Ascending aorta (tissue), 2 donors: ENCODE data around the gene GPR107. TPM values are rescaled to one million over a fixed set of nuclear protein-coding genes. Genes with fewer than 3 reads are reported as not detected.
A peak's percentile ranks its signal among the peaks of the same experiment; 100 is the strongest.

ENCODE experiments used
- DNase-seq, 2 donors: peaks; one replicate each; pipeline ENCODE4 v3.0.0-alpha.2; 2019; ENCODE audit warnings: low spot score in 2 of 2
- H3K27ac ChIP-seq, 2 donors: fragments of 200-600 bp; sonication (generic); one replicate each; pipeline ENCODE4 v1.5.1; 2016 to 2017; ENCODE audit warnings: mild to moderate bottlenecking in 1 of 2
- H3K27me3 ChIP-seq: fragments of 200-600 bp; sonication (generic); one replicate; pipeline ENCODE4 v1.5.1; 2017
- H3K36me3 ChIP-seq, 2 donors: fragments of 200-600 bp; sonication (generic); one replicate each; pipeline ENCODE4 v1.5.1; 2016
- H3K4me1 ChIP-seq, 2 donors: fragments of 200-600 bp; sonication (generic); one replicate each; pipeline ENCODE4 v1.5.1; 2016 to 2017; ENCODE audit warnings: mild to moderate bottlenecking in 1 of 2
- H3K4me3 ChIP-seq, 2 donors: fragments of 200-600 bp; sonication (generic); one replicate each; pipeline ENCODE4 v1.5.1; 2016 to 2017; ENCODE audit warnings: mild to moderate bottlenecking in 1 of 2
- H3K9me3 ChIP-seq, 2 donors: fragments of 200-600 bp; sonication (generic); one replicate each; pipeline ENCODE4 v1.5.1; 2016
- intact Hi-C: fragments of 100-400 bp; cut with DNase I; formaldehyde crosslinking; loops from one replicate; pipeline ENCODE4 v1.15.1; 2023
- total RNA-seq: library from RNA; depleted of rRNA; stranded (reverse); fragments of >200 nt; gene quantifications from one replicate; pipeline ENCODE4 v1.1.0, GENCODE V29; 2016
- TF ChIP-seq, protein P1 (sequence below), 3 experiments: fragments of 200-600 bp in 2 of 3; fragments of 450-650 bp in 1 of 3; sonication (generic) in 2 of 3; IDR thresholded peaks; one replicate each; pipeline ENCODE4 v1.5.1; 2016 to 2019; ENCODE audit warnings: antibody characterized with exemption in 3 of 3, mild to moderate bottlenecking in 1 of 3, moderate library complexity in 1 of 3

Gene GPR107
- total RNA-seq, 1 donor from 2014 or later: 37.4 TPM

DNA sequence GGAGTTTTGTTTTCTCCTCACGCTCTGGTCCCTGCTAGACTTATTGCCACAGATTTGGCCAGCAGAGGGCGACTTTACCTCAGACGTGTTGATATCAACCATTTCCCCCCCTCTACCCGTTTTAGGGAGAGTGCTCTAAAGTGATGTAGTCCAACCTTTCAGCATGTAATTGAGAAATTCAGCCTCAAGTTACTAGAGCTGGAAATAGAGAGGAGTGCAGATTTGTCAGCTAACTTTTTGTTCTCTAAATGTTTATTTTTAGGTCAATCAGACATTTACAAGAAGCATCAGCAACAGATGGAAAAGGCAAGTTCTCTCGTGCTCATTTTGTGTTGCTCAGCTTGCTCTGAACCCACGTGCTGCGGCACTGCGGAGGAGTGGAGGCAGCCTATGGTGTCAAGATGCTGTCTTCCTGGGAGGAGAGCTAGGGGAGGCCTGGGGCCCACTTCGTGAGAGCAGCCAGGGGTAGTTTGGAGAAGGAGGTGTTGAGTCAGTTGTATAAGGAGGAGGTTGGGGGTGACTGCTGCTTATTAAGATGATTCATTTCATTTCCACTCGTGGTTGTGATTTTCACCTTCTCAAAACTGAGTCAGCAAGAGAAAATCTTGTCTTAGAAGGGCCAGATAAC lies 53.6 kb downstream of the GPR107 start:
- no peaks in the 10 kb centered on the region for H3K9me3 ChIP-seq
- H3K27me3 ChIP-seq: no peaks in the 10 kb centered on the region
- intact Hi-C loops: loop anchor here (1.0 to 5.0 kb wide), 3 partner anchors 50 to 235 kb away; no protein-coding TSS in a partner anchor
- H3K36me3 ChIP-seq: peaks cover 68 to 70% of the 10 kb centered on the region in 2 donors
- peak in 1 of 2 donors; percentile 89 for DNase-seq
- no peaks in the 10 kb centered on the region for H3K4me1 ChIP-seq
- no peak overlapping the region for H3K27ac ChIP-seq
- TF ChIP-seq, protein P1, sequence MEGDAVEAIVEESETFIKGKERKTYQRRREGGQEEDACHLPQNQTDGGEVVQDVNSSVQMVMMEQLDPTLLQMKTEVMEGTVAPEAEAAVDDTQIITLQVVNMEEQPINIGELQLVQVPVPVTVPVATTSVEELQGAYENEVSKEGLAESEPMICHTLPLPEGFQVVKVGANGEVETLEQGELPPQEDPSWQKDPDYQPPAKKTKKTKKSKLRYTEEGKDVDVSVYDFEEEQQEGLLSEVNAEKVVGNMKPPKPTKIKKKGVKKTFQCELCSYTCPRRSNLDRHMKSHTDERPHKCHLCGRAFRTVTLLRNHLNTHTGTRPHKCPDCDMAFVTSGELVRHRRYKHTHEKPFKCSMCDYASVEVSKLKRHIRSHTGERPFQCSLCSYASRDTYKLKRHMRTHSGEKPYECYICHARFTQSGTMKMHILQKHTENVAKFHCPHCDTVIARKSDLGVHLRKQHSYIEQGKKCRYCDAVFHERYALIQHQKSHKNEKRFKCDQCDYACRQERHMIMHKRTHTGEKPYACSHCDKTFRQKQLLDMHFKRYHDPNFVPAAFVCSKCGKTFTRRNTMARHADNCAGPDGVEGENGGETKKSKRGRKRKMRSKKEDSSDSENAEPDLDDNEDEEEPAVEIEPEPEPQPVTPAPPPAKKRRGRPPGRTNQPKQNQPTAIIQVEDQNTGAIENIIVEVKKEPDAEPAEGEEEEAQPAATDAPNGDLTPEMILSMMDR (IDR thresholded peaks at IDR 0.05): peak; percentile 77 to 81 (median 80)
- no peak overlapping the region for H3K4me3 ChIP-seq

DNA sequence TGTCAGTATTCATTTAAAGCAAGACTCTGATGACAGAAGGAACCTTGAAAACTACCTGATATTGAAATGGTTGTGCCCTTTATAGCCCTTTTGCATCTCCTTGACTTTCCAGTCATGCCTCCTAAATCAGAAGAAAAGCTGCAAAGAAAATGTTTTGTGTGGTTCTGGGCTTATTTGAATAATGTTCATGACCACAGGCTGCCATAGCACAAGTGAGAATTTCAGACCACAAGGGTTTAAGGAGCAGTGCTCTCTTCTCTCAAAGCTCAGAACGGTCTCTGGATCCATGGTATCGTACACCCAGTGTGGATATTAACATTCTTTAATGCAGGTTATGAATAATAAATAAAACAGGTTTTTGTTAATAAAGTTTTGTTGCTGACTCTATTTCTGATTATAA lies 54.2 kb downstream of the GPR107 start:
- Histone ChIP-seq H3K27ac (no peak overlapping the region), H3K4me3 (no peak overlapping the region), H3K36me3 (peaks cover 62 to 65% of the 10 kb centered on the region in 2 donors), H3K27me3 (no peaks in the 10 kb centered on the region), H3K9me3 (no peaks in the 10 kb centered on the region), H3K4me1 (no peaks in the 10 kb centered on the region)
- DNase-seq: no peak
- intact Hi-C loops: loop anchor here (1.0 to 5.0 kb wide), 3 partner anchors 49 to 234 kb away; no protein-coding TSS in a partner anchor
- TF ChIP-seq, protein P1 (IDR thresholded peaks at IDR 0.05): no peak

DNA sequence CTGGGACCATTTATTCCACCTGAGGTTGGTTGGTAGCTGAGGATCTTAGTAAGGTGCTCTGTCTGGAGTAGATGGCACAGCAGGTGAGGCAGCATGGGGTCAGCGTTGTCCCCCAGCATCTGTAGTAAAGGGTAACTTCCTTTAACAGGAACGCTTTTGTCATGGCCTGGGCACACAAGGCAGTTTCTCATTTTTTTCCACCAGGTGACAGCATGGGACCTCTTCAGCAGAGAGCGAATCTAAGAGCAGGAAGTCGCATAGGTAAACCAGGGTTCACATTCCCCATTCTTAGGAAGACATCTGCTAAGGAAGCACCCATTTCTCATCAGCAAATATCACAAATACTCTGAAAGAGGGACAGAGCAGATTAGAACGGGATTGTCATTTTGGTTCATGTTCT lies 56.5 kb downstream of the GPR107 start:
- TF ChIP-seq, protein P1 (IDR thresholded peaks at IDR 0.05): no peak
- peaks cover 43 to 45% of the 10 kb centered on the region in 2 donors for H3K36me3 ChIP-seq
- H3K27ac ChIP-seq: peak overlapping the region in 1 of 2 donors; percentile 8
- H3K27me3 ChIP-seq: no peaks in the 10 kb centered on the region
- intact Hi-C loops: no loop called here
- H3K4me1 ChIP-seq: no peaks in the 10 kb centered on the region
- DNase-seq: no peak
- H3K9me3 ChIP-seq: no peaks in the 10 kb centered on the region
- H3K4me3 ChIP-seq: no peak overlapping the region

DNA sequence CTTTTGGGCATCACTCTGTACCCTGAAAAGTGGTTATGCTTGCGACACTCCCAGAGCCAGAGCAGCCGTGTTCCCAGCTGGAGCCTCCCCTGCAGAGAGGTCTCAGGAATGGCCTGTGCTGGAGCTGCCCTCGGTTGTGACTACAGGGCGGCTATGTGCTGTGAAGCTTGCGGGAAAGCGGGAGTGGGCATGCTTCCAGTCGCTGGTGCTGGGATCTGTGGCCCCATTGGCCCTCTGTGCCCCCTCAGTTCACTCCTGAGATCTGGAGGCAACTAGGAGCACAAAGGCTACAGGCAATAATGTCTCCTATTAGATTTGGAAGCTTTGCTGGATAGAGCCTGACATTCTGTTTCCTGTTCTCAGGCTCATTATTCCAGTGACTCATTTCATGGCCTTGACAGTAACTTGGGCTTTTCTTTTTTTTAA lies 56.9 kb downstream of the GPR107 start:
- no peak for DNase-seq
- intact Hi-C loops: no loop called here
- TF ChIP-seq, protein P1 (IDR thresholded peaks at IDR 0.05): no peak
- H3K4me3 ChIP-seq: no peak overlapping the region
- peaks cover 39 to 43% of the 10 kb centered on the region in 2 donors for H3K36me3 ChIP-seq
- no peaks in the 10 kb centered on the region for H3K4me1 ChIP-seq
- H3K27me3 ChIP-seq: no peaks in the 10 kb centered on the region
- H3K9me3 ChIP-seq: no peaks in the 10 kb centered on the region
- peak overlapping the region in 1 of 2 donors; percentile 8 for H3K27ac ChIP-seq

DNA sequence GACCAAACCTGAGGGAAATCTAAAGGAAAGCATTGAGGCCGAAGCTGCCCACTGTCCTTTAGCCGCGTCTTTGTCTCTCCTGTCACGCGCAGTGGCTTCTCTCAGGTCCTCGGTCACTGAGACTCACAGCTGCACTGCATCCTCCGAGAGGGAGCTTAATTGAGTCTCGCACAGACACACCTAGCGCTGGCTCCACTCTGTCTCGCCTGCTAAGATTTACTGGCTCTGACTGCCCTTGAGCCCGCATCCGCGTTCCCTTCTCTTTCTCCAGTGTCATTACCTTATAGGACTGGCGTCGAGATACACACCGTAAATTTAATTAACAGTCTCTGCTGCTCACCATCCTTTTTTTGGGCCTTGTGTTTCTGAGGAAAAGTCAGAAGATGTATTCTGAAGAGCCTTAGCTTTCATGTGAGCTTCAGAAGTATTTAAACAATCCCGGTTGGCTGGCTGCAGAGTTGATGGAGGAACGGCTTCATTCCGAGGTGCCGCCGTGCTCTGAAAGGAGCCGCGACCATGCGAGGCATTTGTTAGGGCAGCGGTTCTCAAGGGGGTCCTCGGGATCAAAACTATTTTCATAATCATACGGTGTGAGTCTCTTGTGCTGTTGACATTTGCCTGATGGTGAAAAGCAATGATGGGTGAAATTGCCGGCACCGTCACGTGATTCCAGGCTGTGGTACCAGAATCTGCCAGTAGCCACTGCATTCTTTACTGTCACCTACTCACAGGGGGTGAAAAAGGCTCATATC lies 58.3 kb downstream of the GPR107 start:
- Histone ChIP-seq H3K27me3 (no peaks in the 10 kb centered on the region), H3K36me3 (peaks cover 38 to 44% of the 10 kb centered on the region in 2 donors), H3K27ac (no peak overlapping the region), H3K9me3 (no peaks in the 10 kb centered on the region), H3K4me1 (no peaks in the 10 kb centered on the region), H3K4me3 (no peak overlapping the region)
- TF ChIP-seq, protein P1 (IDR thresholded peaks at IDR 0.05): no peak
- intact Hi-C loops: no loop called here
- DNase-seq: no peak
